GM18499 (cell line): ENCODE measurements around the gene RBM15.
A peak's percentile ranks its signal among the peaks of the same experiment; 100 is the strongest.

Experiments
- ATAC-seq: cut with Tn5 transposase; IDR thresholded peaks from one replicate; pipeline ENCODE4 v1.9.1; 2021; ENCODE audit warnings: moderate number of reproducible peaks; ENCODE audit not compliant: insufficient read depth, unreplicated experiment

The RBM15 gene

GRCh38 chr1:110347182-110347893, 8.2 kb downstream of the RBM15 start:
- ATAC-seq, result no peak

DNA sequence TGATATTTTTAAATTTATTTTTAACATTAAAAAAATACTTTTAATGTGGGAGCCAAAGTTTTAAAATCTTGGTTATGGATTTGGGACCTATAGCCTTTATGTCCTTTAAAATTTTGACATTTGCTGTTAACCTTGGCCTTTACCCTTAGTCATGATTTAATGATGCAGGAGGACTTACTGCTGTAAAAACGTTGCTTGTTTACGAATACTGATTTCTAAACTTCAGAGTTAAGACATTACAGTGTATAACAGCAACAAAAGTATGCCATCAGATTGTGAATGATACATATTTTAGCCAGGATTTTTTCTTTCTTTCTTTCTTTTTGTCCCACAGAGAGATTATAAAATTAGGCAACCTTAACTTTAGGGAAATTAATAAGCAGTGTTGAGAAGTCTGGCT, 8.9 kb downstream of the RBM15 start:
- no peak for ATAC-seq

DNA sequence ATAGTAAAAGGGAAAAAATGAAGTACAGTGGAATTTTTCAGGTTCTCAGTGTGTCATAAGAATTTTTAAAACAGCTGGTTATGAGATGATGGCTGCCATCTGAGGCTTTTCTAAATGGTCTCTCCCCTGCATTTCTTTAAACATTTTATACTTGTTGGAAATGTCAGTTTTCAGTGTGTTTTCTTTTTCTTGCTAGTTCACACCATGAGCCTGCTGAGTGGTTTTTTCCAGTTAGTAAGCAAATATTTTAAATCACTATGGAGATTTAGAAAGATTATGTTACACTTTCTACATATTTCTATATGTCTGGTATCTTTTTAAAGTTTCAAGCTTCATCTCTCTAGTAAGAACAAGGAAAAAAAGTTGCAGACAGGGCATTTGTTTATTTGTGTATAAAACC, 9.6 kb downstream of the RBM15 start:
- no peak for ATAC-seq

GRCh38 chr1:110350360-110350759, 11.2 kb downstream of the RBM15 start:
- no peak for ATAC-seq

DNA sequence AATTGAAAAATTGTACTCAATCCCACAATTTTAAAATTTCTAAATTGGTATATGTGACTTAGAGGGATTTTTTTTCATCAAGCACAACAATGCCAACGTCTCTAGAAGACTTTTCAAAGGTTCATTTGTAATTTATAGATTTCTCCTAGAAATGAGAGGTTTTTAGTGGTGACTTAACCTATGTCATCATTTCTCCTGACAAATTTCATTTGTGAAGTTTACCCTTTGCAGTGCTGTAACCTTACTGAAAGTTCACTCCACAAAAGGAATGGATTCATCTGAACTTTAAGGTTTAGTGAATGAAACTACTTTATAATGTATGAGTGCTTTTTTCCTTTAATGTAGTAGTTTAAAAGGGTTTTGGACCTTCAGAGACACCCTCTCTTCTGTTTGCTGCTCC, 16.1 kb downstream of the RBM15 start:
- no peak for ATAC-seq

GRCh38 chr1:110356379-110356778, 17.2 kb downstream of the RBM15 start:
- no peak for ATAC-seq

DNA sequence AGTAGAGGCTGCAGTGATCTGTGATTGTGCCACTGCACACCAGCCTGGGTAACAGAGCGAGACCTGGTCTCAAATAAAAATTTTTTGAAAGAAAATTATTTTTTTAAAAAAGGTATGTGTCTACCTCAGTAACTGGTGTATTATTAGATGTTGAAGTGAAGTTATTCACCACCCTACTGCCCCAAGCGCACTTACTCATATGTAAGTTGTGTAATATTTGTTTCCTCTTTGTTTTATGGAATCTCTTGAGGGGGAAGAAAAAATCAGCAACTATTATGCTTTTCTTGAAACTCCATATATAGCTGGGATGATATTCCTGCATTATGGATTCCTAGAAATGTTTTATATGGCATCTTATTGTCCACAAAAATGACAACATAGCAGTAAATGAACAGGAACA, 21.3 kb downstream of the RBM15 start:
- ATAC-seq, result no peak

GRCh38 chr1:110361856-110362255, 22.7 kb downstream of the RBM15 start:
- ATAC-seq, result no peak

GRCh38 chr1:110364221-110364620, 25.0 kb downstream of the RBM15 start:
- no peak for ATAC-seq

DNA sequence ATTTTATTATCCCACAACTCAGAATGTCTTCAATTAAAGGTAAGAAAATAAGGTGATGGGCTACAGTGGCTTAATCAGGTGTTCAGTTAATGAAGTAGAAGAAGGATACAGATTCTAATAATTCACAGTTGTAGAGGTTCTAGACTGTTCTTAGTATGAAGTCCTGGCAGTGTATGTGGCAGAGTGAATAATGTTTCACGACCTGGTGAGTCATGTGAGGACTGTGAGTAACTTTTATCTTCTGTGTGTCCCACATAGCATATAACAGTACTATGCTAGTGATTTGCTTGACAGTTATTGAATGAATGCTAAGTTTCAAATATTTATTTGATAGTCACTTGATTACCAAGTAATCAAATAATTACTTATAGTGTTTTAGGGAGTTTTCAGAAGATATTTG, 31.6 kb downstream of the RBM15 start:
- ATAC-seq, result no peak

DNA sequence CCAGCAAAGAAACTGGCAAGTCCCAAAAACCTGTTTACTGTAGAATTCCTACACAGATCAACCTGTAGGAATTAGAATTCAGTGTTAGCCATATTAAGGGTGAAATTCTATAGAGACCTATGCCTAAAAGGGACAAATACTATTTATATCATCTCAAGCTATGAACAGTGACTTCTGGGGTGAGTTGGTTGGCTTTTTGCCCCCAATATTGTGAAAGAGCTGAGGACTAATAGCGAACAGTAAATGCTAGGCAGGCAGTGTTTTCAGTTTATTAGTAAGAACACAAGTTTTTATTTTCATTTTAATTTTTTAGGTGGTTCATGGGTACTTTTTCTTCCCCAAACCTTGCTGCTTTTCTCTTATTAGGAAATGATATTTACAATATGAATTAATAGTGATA, 36.3 kb downstream of the RBM15 start:
- no peak for ATAC-seq

- ATAC-seq, result no peak
Measured at GRCh38 chr1:110380672-110381283, 41.6 kb downstream of the RBM15 start.

GRCh38 chr1:110383251-110383990, 44.2 kb downstream of the RBM15 start:
- ATAC-seq, result no peak

GRCh38 chr1:110384581-110385321, 45.6 kb downstream of the RBM15 start:
- peak; percentile 43 for ATAC-seq

DNA sequence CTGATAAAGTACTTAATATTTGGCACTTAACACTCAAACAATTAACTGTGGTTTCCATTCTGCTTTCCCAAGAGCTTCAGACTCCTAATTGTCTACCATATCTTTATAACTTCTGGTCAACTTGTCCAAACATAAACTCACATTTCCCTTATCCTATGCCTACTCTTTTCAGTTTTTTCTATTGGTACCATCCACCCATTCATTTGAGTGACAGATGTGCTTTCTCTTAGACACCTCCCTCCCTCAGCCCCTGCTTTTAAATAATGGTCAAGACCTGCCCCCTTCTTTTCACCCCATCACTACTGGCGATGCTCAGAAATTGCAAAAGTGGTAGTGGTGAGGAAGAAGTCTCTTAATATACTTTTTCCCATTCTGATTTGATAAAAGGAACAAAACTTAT, 46.2 kb downstream of the RBM15 start:
- no peak for ATAC-seq

DNA sequence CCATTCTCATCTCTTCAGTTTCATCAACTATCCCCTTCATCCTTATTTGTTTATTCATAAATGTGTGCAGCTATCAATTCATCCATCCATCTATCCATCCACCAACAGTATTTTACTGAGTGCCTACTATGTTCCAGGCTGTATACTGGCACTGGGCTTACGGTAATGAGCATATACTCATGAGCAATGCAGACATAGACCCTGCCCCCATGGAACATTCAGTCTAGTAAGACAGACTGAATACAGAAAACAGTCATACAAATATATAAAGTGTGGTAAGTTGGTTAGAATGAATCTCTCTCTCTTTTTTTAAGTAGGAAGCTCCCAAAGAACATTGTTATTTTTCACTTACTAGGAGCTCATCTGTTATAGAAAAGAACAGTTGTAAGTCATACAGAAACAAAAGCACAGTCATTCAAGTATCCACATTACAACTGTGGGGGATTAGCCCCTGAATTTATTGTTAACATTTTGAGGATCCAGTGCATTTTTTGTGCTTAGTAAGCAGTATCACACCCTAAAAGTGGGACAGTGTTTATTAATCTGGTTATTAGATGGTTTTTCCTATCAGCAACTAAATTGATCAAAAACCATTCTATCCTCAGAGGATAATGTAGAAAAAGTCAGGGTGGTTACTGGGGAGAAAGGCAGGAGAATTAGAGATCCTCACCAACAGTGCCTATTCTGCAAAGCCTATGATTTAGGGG, 48.0 kb downstream of the RBM15 start:
- no peak for ATAC-seq

GRCh38 chr1:110390096-110390495, 50.9 kb downstream of the RBM15 start:
- no peak for ATAC-seq

DNA sequence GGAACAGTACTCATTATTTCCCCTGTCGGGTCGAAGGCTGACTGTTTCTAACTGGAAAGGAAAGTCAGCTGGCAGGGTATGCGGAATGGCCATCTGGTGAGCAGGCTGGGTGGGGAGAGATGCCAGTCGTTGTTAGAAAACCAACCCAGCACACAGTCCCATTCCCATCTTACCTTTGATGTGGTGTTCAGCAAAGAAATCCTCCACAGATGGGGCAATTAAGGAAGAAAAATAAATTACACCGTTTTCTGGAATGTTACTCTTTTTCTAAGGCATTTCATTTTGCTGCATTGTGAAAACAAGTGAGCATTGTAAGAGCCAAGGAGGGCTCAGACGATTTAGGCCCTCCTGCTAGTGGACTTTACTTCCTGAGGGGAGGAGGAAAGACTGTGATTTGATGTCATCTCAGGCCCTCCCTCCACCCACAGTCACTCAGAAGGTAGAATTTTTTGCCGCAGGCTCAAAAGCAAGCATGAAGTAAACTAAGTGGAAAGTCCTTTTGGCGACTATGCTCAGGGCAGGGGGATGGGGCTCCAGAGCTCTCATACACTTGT, 51.6 kb downstream of the RBM15 start, which contains the start of gene SLC16A4:
Gene SLC16A4 (minus strand): TSS at position 335 of the 554 bp plus-strand sequence. CDS start 1,703 bp downstream, outside the sequence.
- no peak for ATAC-seq

GRCh38 chr1:110393286-110393685, 54.1 kb downstream of the RBM15 start:
- ATAC-seq, result no peak
